Adrenal gland (tissue), 12 donors: ENCODE measurements around the gene GLCCI1. TPM values are rescaled to one million over a fixed set of nuclear protein-coding genes. Genes with fewer than 3 reads are reported as not detected.
"Not testable (repeated sequence)": the region's sequence is repeated elsewhere in the genome, so short reads cannot be mapped to it uniquely, and the experiment has no call there.

Experiments
- DNase-seq, 7 donors: peaks; one replicate each; pipeline ENCODE4 v3.0.0-alpha.2; 2019 to 2020
- H3K27ac ChIP-seq, 5 donors: fragments of 200-600 bp; sonication (generic) in 4 of 5; 1 replicate in 3 of 5; 2 replicates in 2 of 5; pipeline versions ENCODE4 v1.5.1 to v1.8.0; 2016 to 2020; ENCODE audit warnings: mild to moderate bottlenecking in 1 of 5
- H3K27me3 ChIP-seq: fragments of 200-600 bp; 2 replicates; pipeline ENCODE4 v1.8.0; 2021
- H3K36me3 ChIP-seq, 2 donors: fragments of 200-600 bp; replicated peaks in 1 of 2; 1 replicate in 1 of 2; 2 replicates in 1 of 2; pipeline versions ENCODE4 v1.5.1 to v1.8.0; 2018 to 2022
- H3K4me1 ChIP-seq, 2 donors: fragments of 200-600 bp; replicated peaks in 1 of 2; 1 replicate in 1 of 2; 2 replicates in 1 of 2; pipeline versions ENCODE4 v1.5.1 to v1.8.0; 2018 to 2021
- H3K4me3 ChIP-seq, 4 donors: fragments of 200-600 bp; sonication (generic) in 3 of 4; one replicate each; pipeline ENCODE4 v1.5.1; 2016 to 2018
- H3K9me3 ChIP-seq, 3 donors: fragments of 200-600 bp; sonication (generic) in 1 of 3; replicated peaks in 1 of 3; 1 replicate in 2 of 3; 2 replicates in 1 of 3; pipeline versions ENCODE4 v1.5.1 to v1.8.0; 2016 to 2021
- POLR2A ChIP-seq, 2 donors: fragments of 450-650 bp; IDR thresholded peaks; one replicate each; pipeline ENCODE4 v1.6.1; 2017; ENCODE audit warnings: antibody characterized with exemption in 2 of 2, mild to moderate bottlenecking in 2 of 2, moderate library complexity in 1 of 2
- WGBS, 4 donors: extraction: QIAGEN DNeasy Blood & Tissue Kit in 2 of 4; methylation state at CpG; one replicate each; pipeline versions ENCODE4 v1.1.5 to v1.1.7; 2013 to 2017; 5-methylcytosine and 5-hydroxymethylcytosine counted together
- intact Hi-C, 2 donors: fragments of 100-400 bp; cut with DNase I; formaldehyde crosslinking; loops; one replicate each; pipeline versions ENCODE4 v1.14.1 to v1.15.0; 2022 to 2023
- polyA plus RNA-seq, 3 donors: library from polyadenylated mRNA; stranded (reverse); fragments of 200-250 nt in 2 of 3; fragments of 350-450 nt in 1 of 3; fragmentation: Illumina TruSeq in 1 of 3; extraction: RNeasy Lipid Tissue Mini Kit (QIAGEN cat#74804) in 1 of 3; gene quantifications; one replicate each; pipeline ENCODE4 v1.2.3, GENCODE V29; 2013 to 2014
- total RNA-seq, 9 donors: library from RNA; depleted of rRNA in 4 of 9; stranded (reverse); fragments of >200 nt in 4 of 9; fragments of 120-200 nt in 1 of 9; fragmentation: NEBNext Ultra II Directional in 1 of 9; extraction: Animal tissue kit (Norgen Biotek cat#: 25700) in 1 of 9; gene quantifications; one replicate each; pipeline versions ENCODE4 v1.1.0 to v1.2.4, GENCODE V29; 2013 to 2023
- TF ChIP-seq, protein P1 (sequence below), 6 experiments: fragments of 450-650 bp in 4 of 6; fragments of 200-600 bp in 2 of 6; sonication (generic) in 1 of 6; IDR thresholded peaks; 1 replicate in 5 of 6; 2 replicates in 1 of 6; pipeline versions ENCODE4 v1.5.1 to v1.8.0; 2016 to 2021; ENCODE audit warnings: antibody characterized with exemption in 6 of 6, mild to moderate bottlenecking in 2 of 6, moderate library complexity in 1 of 6
- donor health status: healthy with polysubstance abuse.
- donor health status: Bipolar disorder and iron deficiency.
- donor health status: DM: yes; HTN: yes; CAD: no.
- donor health status: DM: no; HTN: no; CAD: no.
- donor health status: DM: no; HTN: no; CAD: no.
- donor health status: DM: yes; HTN: yes; CAD: no.

The GLCCI1 gene
- total and polyA plus RNA-seq, 12 donors: 2.4 to 23.6 (median 8.2) TPM

DNA sequence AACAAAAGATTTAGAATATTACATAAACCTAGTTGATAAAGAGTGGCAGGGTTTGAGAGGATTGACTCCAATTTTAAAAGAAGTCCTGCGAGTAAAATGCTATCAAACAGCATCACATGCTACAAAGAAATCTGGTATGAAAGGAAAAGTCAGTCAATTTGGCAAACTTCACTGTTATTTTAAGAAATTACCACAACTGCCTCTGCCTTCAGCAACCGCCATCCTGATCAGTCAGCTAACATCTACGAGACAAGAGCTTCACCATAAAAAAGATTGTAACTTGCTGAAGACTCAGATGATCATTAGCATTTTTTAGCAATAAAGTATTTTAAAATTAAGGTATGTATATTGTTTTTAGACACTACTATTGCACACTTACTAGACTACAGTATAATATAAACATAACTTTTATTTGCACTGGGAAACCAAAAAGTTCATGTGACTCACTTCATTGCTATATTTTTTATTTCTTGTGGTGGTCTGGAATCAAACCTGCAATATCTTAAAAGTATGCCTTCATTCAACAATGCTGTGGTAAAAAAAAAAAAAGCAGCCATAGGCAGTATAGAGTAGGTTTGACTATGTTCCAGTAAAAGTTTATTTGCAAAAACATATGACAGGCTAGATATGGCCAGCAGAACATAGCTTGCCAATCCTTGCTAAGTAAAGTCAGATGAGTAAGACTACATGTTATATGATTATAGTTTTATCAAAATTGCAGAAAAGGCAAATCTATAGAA is 74.4 kb downstream of the GLCCI1 start:
- no peak for DNase-seq
- no peaks in the 10 kb centered on the region for H3K27me3 ChIP-seq
- no peaks in the 10 kb centered on the region for H3K36me3 ChIP-seq
- TF ChIP-seq POLR2A (IDR thresholded peaks at IDR 0.05): no peak
- no peaks in the 10 kb centered on the region for H3K9me3 ChIP-seq
- no peaks in the 10 kb centered on the region for H3K4me1 ChIP-seq
- 92 to 98% (median 96%) methylated on average over 3 of the region's 3 CpGs for WGBS, 4 donors
- no peak overlapping the region for H3K27ac ChIP-seq
- intact Hi-C loops: no loop called here
- no peak overlapping the region for H3K4me3 ChIP-seq

- Histone ChIP-seq H3K9me3 (no peaks in the 10 kb centered on the region), H3K27me3 (no peaks in the 10 kb centered on the region), H3K27ac (no peak overlapping the region), H3K4me3 (no peak overlapping the region), H3K4me1 (no peaks in the 10 kb centered on the region), H3K36me3 (no peaks in the 10 kb centered on the region)
- no peak for TF ChIP-seq POLR2A (IDR thresholded peaks at IDR 0.05)
- TF ChIP-seq, protein P1, sequence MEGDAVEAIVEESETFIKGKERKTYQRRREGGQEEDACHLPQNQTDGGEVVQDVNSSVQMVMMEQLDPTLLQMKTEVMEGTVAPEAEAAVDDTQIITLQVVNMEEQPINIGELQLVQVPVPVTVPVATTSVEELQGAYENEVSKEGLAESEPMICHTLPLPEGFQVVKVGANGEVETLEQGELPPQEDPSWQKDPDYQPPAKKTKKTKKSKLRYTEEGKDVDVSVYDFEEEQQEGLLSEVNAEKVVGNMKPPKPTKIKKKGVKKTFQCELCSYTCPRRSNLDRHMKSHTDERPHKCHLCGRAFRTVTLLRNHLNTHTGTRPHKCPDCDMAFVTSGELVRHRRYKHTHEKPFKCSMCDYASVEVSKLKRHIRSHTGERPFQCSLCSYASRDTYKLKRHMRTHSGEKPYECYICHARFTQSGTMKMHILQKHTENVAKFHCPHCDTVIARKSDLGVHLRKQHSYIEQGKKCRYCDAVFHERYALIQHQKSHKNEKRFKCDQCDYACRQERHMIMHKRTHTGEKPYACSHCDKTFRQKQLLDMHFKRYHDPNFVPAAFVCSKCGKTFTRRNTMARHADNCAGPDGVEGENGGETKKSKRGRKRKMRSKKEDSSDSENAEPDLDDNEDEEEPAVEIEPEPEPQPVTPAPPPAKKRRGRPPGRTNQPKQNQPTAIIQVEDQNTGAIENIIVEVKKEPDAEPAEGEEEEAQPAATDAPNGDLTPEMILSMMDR (IDR thresholded peaks at IDR 0.05): no peak
- WGBS, 4 donors: 77 to 92% (median 87%) methylated on average over 5 of the region's 5 CpGs
- intact Hi-C loops: no loop called here
- no peak for DNase-seq
Measured at GRCh38 chr7:8044761-8045430, 76.3 kb downstream of the GLCCI1 start.

GRCh38 chr7:8048067-8048466 is 79.5 kb downstream of the GLCCI1 start:
- DNase-seq, H3K36me3 ChIP-seq, H3K4me3 ChIP-seq, H3K4me1 ChIP-seq, intact Hi-C loops, H3K27me3 ChIP-seq, H3K27ac ChIP-seq, H3K9me3 ChIP-seq: not testable (repeated sequence)

DNA sequence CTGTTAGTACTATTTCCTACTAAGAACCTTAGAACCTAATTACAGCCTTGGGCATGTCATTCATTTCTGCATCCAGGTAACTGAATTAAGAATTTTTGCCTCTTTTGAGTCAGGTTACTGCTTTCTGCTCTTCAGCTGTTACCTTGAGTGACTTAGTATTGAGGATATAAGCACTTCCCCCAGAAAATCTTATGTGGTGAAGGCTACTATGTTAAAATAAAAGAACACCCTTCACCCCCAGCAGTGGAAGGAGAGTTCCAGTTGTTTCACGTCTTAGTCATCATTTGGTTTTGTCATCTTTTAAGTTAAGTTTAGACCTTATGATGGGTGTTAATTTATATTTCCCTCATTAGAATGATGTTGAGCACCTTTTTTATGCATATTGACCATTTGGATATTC is 82.8 kb downstream of the GLCCI1 start:
- WGBS, 4 donors: 79 to 87% (median 83%) methylated on average over 1 of the region's 1 CpG

DNA sequence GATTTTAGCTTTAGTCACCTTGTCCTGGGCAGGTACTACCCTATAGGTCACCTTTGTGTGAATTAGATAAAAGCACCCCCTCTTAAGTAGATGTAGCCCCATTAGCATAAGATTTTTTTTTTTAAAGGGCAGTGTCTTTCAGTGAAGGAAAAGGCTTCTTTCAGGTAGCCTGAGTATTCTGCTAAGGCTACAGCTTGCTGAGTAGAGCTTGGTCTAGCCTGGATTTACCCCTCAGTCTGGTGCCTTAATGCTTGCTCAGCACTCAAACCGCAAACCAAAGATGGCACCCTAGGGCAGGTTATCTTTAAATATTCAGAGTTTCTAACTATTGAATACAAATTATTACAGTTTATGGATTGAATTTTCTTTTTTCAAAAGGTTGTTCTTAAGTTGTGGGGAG is 83.4 kb downstream of the GLCCI1 start:
- intact Hi-C loops: no loop called here

More for the DNA sequence above, 82.8 kb downstream of the GLCCI1 start:
- H3K36me3 ChIP-seq: peaks cover 0 to 4% of the 10 kb centered on the region in 2 donors
- no peaks in the 10 kb centered on the region for H3K4me1 ChIP-seq
- no peak for DNase-seq
- H3K27ac ChIP-seq: no peak overlapping the region
- H3K9me3 ChIP-seq: no peaks in the 10 kb centered on the region
- TF ChIP-seq POLR2A (IDR thresholded peaks at IDR 0.05): no peak
- TF ChIP-seq, protein P1 (IDR thresholded peaks at IDR 0.05): no peak
- H3K27me3 ChIP-seq: no peaks in the 10 kb centered on the region
- H3K4me3 ChIP-seq: no peak overlapping the region
- intact Hi-C loops: no loop called here

More for the DNA sequence above, 83.4 kb downstream of the GLCCI1 start:
- Histone ChIP-seq H3K36me3 (peaks cover 0 to 4% of the 10 kb centered on the region in 2 donors), H3K4me3 (no peak overlapping the region), H3K27me3 (no peaks in the 10 kb centered on the region), H3K9me3 (no peaks in the 10 kb centered on the region), H3K4me1 (no peaks in the 10 kb centered on the region), H3K27ac (no peak overlapping the region)
- TF ChIP-seq POLR2A (IDR thresholded peaks at IDR 0.05): no peak
- TF ChIP-seq, protein P1 (IDR thresholded peaks at IDR 0.05): no peak
- no peak for DNase-seq
- 95 to 100% (median 100%) methylated on average over 1 of the region's 1 CpG for WGBS, 4 donors
